Panc1 (cell line): Measurements from ENCODE around the gene RNF111. TPM values are rescaled to one million over a fixed set of nuclear protein-coding genes. Genes with fewer than 3 reads are reported as not detected.

Experiments used
- ATAC-seq: fragments of 200-7000 bp; cut with Tn5 transposase; 2 replicates; pipeline ENCODE4 v1.9.1; 2020; ENCODE audit warnings: mild to moderate bottlenecking, moderate library complexity
- BruUV-seq: library from RNA; stranded (reverse); fragments of 400-500 nt; replicated peaks from 2 replicates; lab custom pipeline; 2021; lab: Mats Ljungman, UMichigan
- CTCF ChIA-PET: fragments of 300-600 bp; sonication (Branson Sonifier 250); formaldehyde crosslinking; loops from one replicate; lab custom pipeline; 2022; ENCODE audit warnings: antibody characterized with exemption; lab: Charles Lee
- POLR2A ChIA-PET: fragments of 300-600 bp; sonication (Branson Sonifier 250); formaldehyde crosslinking; loops from one replicate; lab custom pipeline; 2022; ENCODE audit warnings: antibody characterized with exemption; lab: Charles Lee
- DNase-seq: peaks from one replicate; pipeline ENCODE4 v3.0.0-alpha.2; 2010; ENCODE audit warnings: low read depth, low spot score
- H3K27ac ChIP-seq: 2 replicates; pipeline ENCODE4 v1.5.1; 2011; ENCODE audit warnings: mild to moderate bottlenecking, low read length, inconsistent platforms
- H3K27me3 ChIP-seq: fragments of 200-500 bp; sonication (Bioruptor generic); 2 replicates; pipeline ENCODE4 v1.6.0; 2014; ENCODE audit warnings: low read length, inconsistent platforms; ENCODE audit not compliant: control insufficient read depth, insufficient read depth
- H3K36me3 ChIP-seq: fragments of 200-500 bp; sonication (Bioruptor generic); 2 replicates; pipeline ENCODE4 v1.5.1; 2014; ENCODE audit warnings: inconsistent platforms, mild to moderate bottlenecking, low read length, moderate library complexity; ENCODE audit not compliant: control insufficient read depth, insufficient read depth
- H3K4me1 ChIP-seq: 2 replicates; pipeline ENCODE4 v1.5.1; 2011; ENCODE audit warnings: inconsistent platforms, mild to moderate bottlenecking, low read length, moderate library complexity; ENCODE audit not compliant: control insufficient read depth, insufficient read depth
- H3K4me3 ChIP-seq, 2 experiments: 2 replicates each; pipeline ENCODE4 v1.5.1; 2011 to 2012; ENCODE audit warnings: low read depth in 2 of 2, low read length in 2 of 2, mild to moderate bottlenecking in 2 of 2, inconsistent platforms in 1 of 2, moderate library complexity in 1 of 2
- H3K9me3 ChIP-seq: fragments of 200-500 bp; sonication (Bioruptor generic); 2 replicates; pipeline ENCODE4 v1.5.1; 2014; ENCODE audit warnings: low read depth, mild to moderate bottlenecking, inconsistent platforms, low read length, moderate library complexity; ENCODE audit not compliant: control insufficient read depth, insufficient read depth
- POLR2AphosphoS5 ChIP-seq: IDR thresholded peaks from 2 replicates; pipeline ENCODE4 v1.6.1; 2012; ENCODE audit warnings: mild to moderate bottlenecking, low read depth, low read length, moderate library complexity
- SIN3A ChIP-seq: IDR thresholded peaks from 2 replicates; pipeline ENCODE4 v1.6.1; 2012; ENCODE audit warnings: low read depth, mild to moderate bottlenecking, low read length, moderate library complexity, borderline replicate concordance; ENCODE audit not compliant: insufficient read depth
- TCF7L2 ChIP-seq: IDR thresholded peaks from 2 replicates; pipeline ENCODE4 v1.6.1; 2011; ENCODE audit warnings: mild to moderate bottlenecking, low read depth, low read length, inconsistent platforms
- in situ Hi-C: cut with HindIII; loops from 2 replicates; pipeline ENCODE4 v1.10.0; 2016; ENCODE audit warnings: low sequenced_read_pairs, low pct_unique_long_range_greater_than_20kb
- intact Hi-C: fragments of 100-400 bp; cut with micrococcal nuclease; formaldehyde crosslinking; loops from one replicate; pipeline ENCODE4 v1.10.0; 2022; ENCODE audit not compliant: unreplicated experiment
- total RNA-seq: library from RNA; stranded (reverse); gene quantifications from one replicate; pipeline ENCODE4 v1.2.1, GENCODE V29; 2021; ENCODE audit not compliant: unreplicated experiment
- TF ChIP-seq, protein P1 (sequence below), 2 experiments: IDR thresholded peaks; 2 replicates each; pipeline ENCODE4 v1.6.1; 2011 to 2012; ENCODE audit warnings: low read depth in 2 of 2, control low read depth in 1 of 2, low read length in 1 of 2, mild to moderate bottlenecking in 1 of 2, moderate library complexity in 1 of 2; ENCODE audit not compliant: insufficient read depth in 1 of 2
- TF ChIP-seq, protein P2 (sequence below): fragments of 450-650 bp; IDR thresholded peaks from 2 replicates; pipeline ENCODE4 v1.5.1; 2017; ENCODE audit warnings: mild to moderate bottlenecking

Gene RNF111
- total RNA-seq, 1 experiment from 2014 or later: 37.2 TPM

DNA sequence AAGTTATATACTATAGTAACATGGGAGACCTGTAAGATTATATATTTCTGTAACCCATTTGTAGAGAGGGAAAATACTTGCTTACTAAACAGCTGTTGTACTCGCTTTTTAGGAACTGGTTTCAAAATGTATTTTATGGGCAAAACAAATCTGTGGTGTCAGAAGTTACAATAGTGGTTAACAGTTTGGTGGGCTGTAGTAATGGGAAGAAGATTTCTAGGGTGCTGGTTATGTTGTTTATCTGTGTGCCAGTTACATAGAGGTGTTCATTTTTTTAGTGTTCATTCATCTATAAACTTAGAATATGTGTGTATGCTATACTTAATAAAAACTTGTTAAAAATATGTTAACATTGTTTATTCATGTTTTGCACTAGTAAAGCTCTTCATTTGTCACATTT lies 42.1 kb downstream of the RNF111 start:
- Histone ChIP-seq H3K36me3 (peaks cover 8% of the 10 kb centered on the region; the same call in 1 of the 2 replicates), H3K27ac (no peak overlapping the region), H3K27me3 (no peaks in the 10 kb centered on the region), H3K9me3 (no peaks in the 10 kb centered on the region), H3K4me3 (no peak overlapping the region), H3K4me1 (no peaks in the 10 kb centered on the region)
- TF ChIP-seq, protein P1, sequence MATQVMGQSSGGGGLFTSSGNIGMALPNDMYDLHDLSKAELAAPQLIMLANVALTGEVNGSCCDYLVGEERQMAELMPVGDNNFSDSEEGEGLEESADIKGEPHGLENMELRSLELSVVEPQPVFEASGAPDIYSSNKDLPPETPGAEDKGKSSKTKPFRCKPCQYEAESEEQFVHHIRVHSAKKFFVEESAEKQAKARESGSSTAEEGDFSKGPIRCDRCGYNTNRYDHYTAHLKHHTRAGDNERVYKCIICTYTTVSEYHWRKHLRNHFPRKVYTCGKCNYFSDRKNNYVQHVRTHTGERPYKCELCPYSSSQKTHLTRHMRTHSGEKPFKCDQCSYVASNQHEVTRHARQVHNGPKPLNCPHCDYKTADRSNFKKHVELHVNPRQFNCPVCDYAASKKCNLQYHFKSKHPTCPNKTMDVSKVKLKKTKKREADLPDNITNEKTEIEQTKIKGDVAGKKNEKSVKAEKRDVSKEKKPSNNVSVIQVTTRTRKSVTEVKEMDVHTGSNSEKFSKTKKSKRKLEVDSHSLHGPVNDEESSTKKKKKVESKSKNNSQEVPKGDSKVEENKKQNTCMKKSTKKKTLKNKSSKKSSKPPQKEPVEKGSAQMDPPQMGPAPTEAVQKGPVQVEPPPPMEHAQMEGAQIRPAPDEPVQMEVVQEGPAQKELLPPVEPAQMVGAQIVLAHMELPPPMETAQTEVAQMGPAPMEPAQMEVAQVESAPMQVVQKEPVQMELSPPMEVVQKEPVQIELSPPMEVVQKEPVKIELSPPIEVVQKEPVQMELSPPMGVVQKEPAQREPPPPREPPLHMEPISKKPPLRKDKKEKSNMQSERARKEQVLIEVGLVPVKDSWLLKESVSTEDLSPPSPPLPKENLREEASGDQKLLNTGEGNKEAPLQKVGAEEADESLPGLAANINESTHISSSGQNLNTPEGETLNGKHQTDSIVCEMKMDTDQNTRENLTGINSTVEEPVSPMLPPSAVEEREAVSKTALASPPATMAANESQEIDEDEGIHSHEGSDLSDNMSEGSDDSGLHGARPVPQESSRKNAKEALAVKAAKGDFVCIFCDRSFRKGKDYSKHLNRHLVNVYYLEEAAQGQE (IDR thresholded peaks at IDR 0.05; ENCODE audit: insufficient read depth in 1 of 2, low read depth in 2 of 2, low read length in 1 of 2): no peak
- TF ChIP-seq SIN3A: no peak
- TF ChIP-seq, protein P2, sequence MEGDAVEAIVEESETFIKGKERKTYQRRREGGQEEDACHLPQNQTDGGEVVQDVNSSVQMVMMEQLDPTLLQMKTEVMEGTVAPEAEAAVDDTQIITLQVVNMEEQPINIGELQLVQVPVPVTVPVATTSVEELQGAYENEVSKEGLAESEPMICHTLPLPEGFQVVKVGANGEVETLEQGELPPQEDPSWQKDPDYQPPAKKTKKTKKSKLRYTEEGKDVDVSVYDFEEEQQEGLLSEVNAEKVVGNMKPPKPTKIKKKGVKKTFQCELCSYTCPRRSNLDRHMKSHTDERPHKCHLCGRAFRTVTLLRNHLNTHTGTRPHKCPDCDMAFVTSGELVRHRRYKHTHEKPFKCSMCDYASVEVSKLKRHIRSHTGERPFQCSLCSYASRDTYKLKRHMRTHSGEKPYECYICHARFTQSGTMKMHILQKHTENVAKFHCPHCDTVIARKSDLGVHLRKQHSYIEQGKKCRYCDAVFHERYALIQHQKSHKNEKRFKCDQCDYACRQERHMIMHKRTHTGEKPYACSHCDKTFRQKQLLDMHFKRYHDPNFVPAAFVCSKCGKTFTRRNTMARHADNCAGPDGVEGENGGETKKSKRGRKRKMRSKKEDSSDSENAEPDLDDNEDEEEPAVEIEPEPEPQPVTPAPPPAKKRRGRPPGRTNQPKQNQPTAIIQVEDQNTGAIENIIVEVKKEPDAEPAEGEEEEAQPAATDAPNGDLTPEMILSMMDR: no peak
- TF ChIP-seq POLR2AphosphoS5: no peak
- no peak for TF ChIP-seq TCF7L2
- intact Hi-C loops: no loop called here
- no TSS peak for BruUV-seq
- in situ Hi-C loops: no loop called here
- CTCF ChIA-PET: no interaction called here
- DNase-seq: no peak
- no peak for ATAC-seq
- POLR2A ChIA-PET: no interaction called here

DNA sequence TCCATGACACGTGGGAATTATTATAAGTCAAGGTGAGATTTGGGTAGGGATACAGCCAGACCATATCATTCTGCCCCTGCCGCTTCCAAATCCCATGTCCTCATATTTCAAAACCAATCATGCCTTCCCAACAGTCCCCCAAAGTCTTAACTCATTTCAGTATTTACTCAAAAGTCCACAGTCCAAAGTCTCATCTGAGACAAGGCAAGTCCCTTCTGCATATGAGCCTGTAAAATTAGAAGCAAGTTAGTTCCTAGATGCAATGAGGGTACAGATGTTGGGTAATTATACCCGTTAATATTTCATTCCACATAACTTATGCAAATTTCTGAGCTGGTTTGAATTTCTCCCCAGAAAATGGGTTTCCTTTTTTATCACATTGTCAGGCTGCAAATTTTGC lies 47.7 kb downstream of the RNF111 start:
- Histone ChIP-seq H3K9me3 (no peaks in the 10 kb centered on the region), H3K27ac (no peak overlapping the region), H3K27me3 (no peaks in the 10 kb centered on the region), H3K4me3 (no peak overlapping the region), H3K36me3 (peaks cover 8% of the 10 kb centered on the region; the same call in 1 of the 2 replicates), H3K4me1 (no peaks in the 10 kb centered on the region)
- TF ChIP-seq, protein P1 (IDR thresholded peaks at IDR 0.05; ENCODE audit: insufficient read depth in 1 of 2, low read depth in 2 of 2, low read length in 1 of 2): no peak
- TF ChIP-seq, protein P2: no peak
- TF ChIP-seq TCF7L2: no peak
- ATAC-seq (no peak), DNase-seq (no peak)
- ChIA-PET CTCF (no interaction called here), POLR2A (interaction anchor here (0.6 kb wide), 1 partner anchor 10 kb away, joined by 7 read pairs; no protein-coding TSS in a partner anchor)
- no TSS peak for BruUV-seq
- in situ Hi-C loops: no loop called here
- intact Hi-C loops: no loop called here
